PC-9 (cell line): Measurements from ENCODE around the gene TRIO. TPM values are rescaled to one million over a fixed set of nuclear protein-coding genes. Genes with fewer than 3 reads are reported as not detected.

Experiments
- BruUV-seq: library from RNA; stranded (reverse); fragments of 400-500 nt; replicated peaks from 2 replicates; lab custom pipeline; 2021; lab: Mats Ljungman, UMichigan
- CTCF ChIA-PET: fragments of 300-600 bp; sonication (Branson Sonifier 250); formaldehyde crosslinking; loops from one replicate; lab custom pipeline; 2022; ENCODE audit warnings: antibody characterized with exemption; lab: Charles Lee
- POLR2A ChIA-PET: fragments of 300-600 bp; sonication (Branson Sonifier 250); formaldehyde crosslinking; loops from one replicate; lab custom pipeline; 2022; ENCODE audit warnings: antibody characterized with exemption; ENCODE audit not compliant: unreplicated experiment; lab: Charles Lee
- DNase-seq, 2 experiments: peaks; one replicate each; pipeline versions ENCODE4 v3.0.0 to v3.0.0-alpha.2; 2015 to 2022; ENCODE audit warnings: mixed read lengths in 1 of 2
- H2AFZ ChIP-seq: fragments of 200-600 bp; sonication (generic); 2 replicates; pipeline ENCODE4 v1.8.1; 2017; ENCODE audit warnings: antibody characterized with exemption
- H3F3A ChIP-seq: fragments of 200-600 bp; sonication (generic); 2 replicates; pipeline ENCODE4 v1.8.1; 2017; ENCODE audit warnings: antibody characterized with exemption, mild to moderate bottlenecking, low read depth; ENCODE audit not compliant: insufficient read depth
- H3K27ac ChIP-seq: fragments of 200-600 bp; sonication (generic); 2 replicates; pipeline ENCODE4 v1.6.1; 2016; ENCODE audit warnings: mixed run types
- H3K27me3 ChIP-seq: fragments of 200-600 bp; sonication (generic); 2 replicates; pipeline ENCODE4 v1.6.1; 2016; ENCODE audit warnings: low read depth, mixed run types; ENCODE audit not compliant: insufficient read depth
- H3K36me3 ChIP-seq: fragments of 200-600 bp; sonication (generic); 2 replicates; pipeline ENCODE4 v1.6.1; 2016; ENCODE audit warnings: low read depth, mixed run types
- H3K4me1 ChIP-seq: fragments of 200-600 bp; sonication (generic); replicated peaks from 2 replicates; pipeline ENCODE4 v1.6.1; 2016; ENCODE audit warnings: mixed run types; ENCODE audit not compliant: insufficient read depth
- H3K4me2 ChIP-seq: fragments of 200-600 bp; sonication (generic); 2 replicates; pipeline ENCODE4 v1.6.1; 2017; ENCODE audit warnings: mixed run types
- H3K4me3 ChIP-seq: fragments of 200-600 bp; sonication (generic); 2 replicates; pipeline ENCODE4 v1.6.1; 2016; ENCODE audit warnings: mixed run types
- H3K79me2 ChIP-seq: fragments of 200-600 bp; sonication (generic); 2 replicates; pipeline ENCODE4 v1.6.1; 2017; ENCODE audit warnings: low read depth, mixed run types
- H3K9me2 ChIP-seq: fragments of 200-600 bp; sonication (generic); 2 replicates; pipeline ENCODE4 v1.8.1; 2017; ENCODE audit warnings: mild to moderate bottlenecking; ENCODE audit not compliant: insufficient read depth
- H3K9me3 ChIP-seq: fragments of 200-600 bp; sonication (generic); 2 replicates; pipeline ENCODE4 v1.8.1; 2016; ENCODE audit warnings: low read depth; ENCODE audit not compliant: insufficient read depth
- H4K20me1 ChIP-seq: fragments of 200-600 bp; sonication (generic); 2 replicates; pipeline ENCODE4 v1.8.1; 2017; ENCODE audit not compliant: insufficient read depth
- CTCF ChIP-seq: fragments of 200-600 bp; sonication (generic); conservative IDR thresholded peaks from 2 replicates; pipeline ENCODE4 v1.6.1; 2017; ENCODE audit warnings: mixed run types, antibody characterized with exemption, mild to moderate bottlenecking, moderate library complexity
- EZH2 ChIP-seq: fragments of 200-600 bp; sonication (generic); IDR thresholded peaks from 2 replicates; pipeline ENCODE4 v1.8.0; 2017; ENCODE audit warnings: antibody characterized with exemption, low read depth
- intact Hi-C: fragments of 100-400 bp; cut with micrococcal nuclease; formaldehyde crosslinking; loops from one replicate; pipeline ENCODE4 v1.10.0; 2022; ENCODE audit not compliant: unreplicated experiment
- total RNA-seq: library from RNA; stranded (reverse); gene quantifications from 2 replicates; pipeline ENCODE4 v1.2.3, GENCODE V29; 2021

Gene TRIO
- total RNA-seq, 1 experiment from 2014 or later = 596 TPM

- Histone ChIP-seq H3K9me2 (no peaks in the 10 kb centered on the region), H3K4me3 (no peak overlapping the region), H3K36me3 (peaks cover 53% of the 10 kb centered on the region), H3K27ac (no peak overlapping the region), H3K79me2 (no peaks in the 10 kb centered on the region), H3K27me3 (no peaks in the 10 kb centered on the region), H4K20me1 (peaks cover 8% of the 10 kb centered on the region), H3F3A (peaks cover 10% of the 10 kb centered on the region), H3K4me2 (no peak overlapping the region), H3K9me3 (no peaks in the 10 kb centered on the region), H3K4me1 (peaks cover 12% of the 10 kb centered on the region), H2AFZ (no peak overlapping the region)
- intact Hi-C loops = no loop called here
- TF ChIP-seq EZH2 (no peak), CTCF (no peak)
- POLR2A ChIA-PET = no interaction called here
- DNase-seq = no peak
- CTCF ChIA-PET = no interaction called here
- BruUV-seq = no TSS peak
Measured at GRCh38 chr5:14370386-14370785, 227.2 kb downstream of the TRIO start.

- Histone ChIP-seq H3K4me3 (no peak overlapping the region), H3K27ac (no peak overlapping the region), H3K9me2 (no peaks in the 10 kb centered on the region), H3K36me3 (peaks cover 46% of the 10 kb centered on the region), H3K27me3 (no peaks in the 10 kb centered on the region), H3K9me3 (no peaks in the 10 kb centered on the region), H3K79me2 (no peaks in the 10 kb centered on the region), H4K20me1 (peaks cover 8% of the 10 kb centered on the region), H2AFZ (no peak overlapping the region), H3F3A (peaks cover 3% of the 10 kb centered on the region), H3K4me2 (no peak overlapping the region), H3K4me1 (no peaks in the 10 kb centered on the region)
- TF ChIP-seq CTCF (no peak), EZH2 (no peak)
- POLR2A ChIA-PET = no interaction called here
- DNase-seq = no peak
- intact Hi-C loops = no loop called here
- CTCF ChIA-PET = interaction anchor here (1.0 kb wide), 1 partner anchor 386 kb away, joined by 4 read pairs; no protein-coding TSS in a partner anchor
- BruUV-seq = no TSS peak
Measured at GRCh38 chr5:14373685-14374084, 230.5 kb downstream of the TRIO start.

GRCh38 chr5:14374100-14374499, 231.0 kb downstream of the TRIO start:
- CTCF ChIA-PET = interaction anchor here (0.7 to 1.0 kb wide), 2 partner anchors 336 to 386 kb away, joined by 3 to 4 read pairs; no protein-coding TSS in a partner anchor
- Histone ChIP-seq H4K20me1 (peaks cover 8% of the 10 kb centered on the region), H3K27ac (no peak overlapping the region)

More at GRCh38 chr5:14374100-14374499, 231.0 kb downstream of the TRIO start:
- intact Hi-C loops = no loop called here
- no peaks in the 10 kb centered on the region for H3K27me3 ChIP-seq
- POLR2A ChIA-PET = no interaction called here
- no peak overlapping the region for H3K4me3 ChIP-seq
- BruUV-seq = no TSS peak
- peaks cover 46% of the 10 kb centered on the region for H3K36me3 ChIP-seq
- no peaks in the 10 kb centered on the region for H3K79me2 ChIP-seq
- H3K9me2 ChIP-seq = no peaks in the 10 kb centered on the region
- no peaks in the 10 kb centered on the region for H3K9me3 ChIP-seq
- H3F3A ChIP-seq = no peaks in the 10 kb centered on the region; the same call in 1 of the 2 replicates
- H2AFZ ChIP-seq = no peak overlapping the region
- H3K4me2 ChIP-seq = no peak overlapping the region
- no peak for DNase-seq
- no peaks in the 10 kb centered on the region for H3K4me1 ChIP-seq
- no peak for TF ChIP-seq EZH2
- TF ChIP-seq CTCF = no peak
